ENCODE results near the gene MAD1L1. TPM values are rescaled to one million over a fixed set of nuclear protein-coding genes. Genes with fewer than 3 reads are reported as not detected.

The MAD1L1 gene
- total and polyA plus RNA-seq, 8 donors = 21.4 to 58.8 (median 22.5) TPM

- no peak for TF ChIP-seq CTCF (IDR thresholded peaks at IDR 0.05)
- H3K4me1 ChIP-seq = no peaks in the 10 kb centered on the region
- H3K27me3 ChIP-seq = no peaks in the 10 kb centered on the region
- H3K4me3 ChIP-seq = no peak overlapping the region
- no peak overlapping the region for H3K27ac ChIP-seq
- DNase-seq (no peak), ATAC-seq (no peak)
- intact Hi-C loops (cut with DNase I) = loop anchor here in 1 of 2 donors (10.0 kb wide), 1 partner anchor 145 kb away; no protein-coding TSS in a partner anchor
- peaks cover 0 to 35% of the 10 kb centered on the region in 2 donors for H3K36me3 ChIP-seq
- H3K9me3 ChIP-seq = no peaks in the 10 kb centered on the region
These were observed 152.7 kb downstream of the MAD1L1 start for GRCh38 chr7:2080060-2080387.

- no peaks in the 10 kb centered on the region for H3K9me3 ChIP-seq
- no peak overlapping the region for H3K4me3 ChIP-seq
- TF ChIP-seq CTCF (IDR thresholded peaks at IDR 0.05) = no peak
- no peak for ATAC-seq
- intact Hi-C loops (cut with DNase I) = loop anchor here in 1 of 2 donors (10.0 kb wide), 1 partner anchor 145 kb away; no protein-coding TSS in a partner anchor
- no peaks in the 10 kb centered on the region for H3K4me1 ChIP-seq
- H3K27ac ChIP-seq = no peak overlapping the region
- no peaks in the 10 kb centered on the region for H3K27me3 ChIP-seq
- DNase-seq = no peak
- peaks cover 0 to 34% of the 10 kb centered on the region in 2 donors for H3K36me3 ChIP-seq
These were observed 153.2 kb downstream of the MAD1L1 start for GRCh38 chr7:2079332-2080059.

- Histone ChIP-seq H3K4me3 (no peak overlapping the region), H3K9me3 (no peaks in the 10 kb centered on the region), H3K4me1 (no peaks in the 10 kb centered on the region), H3K27me3 (no peaks in the 10 kb centered on the region), H3K27ac (no peak overlapping the region), H3K36me3 (peaks cover 0 to 29% of the 10 kb centered on the region in 2 donors)
- intact Hi-C loops (cut with DNase I) = no loop called here
- TF ChIP-seq CTCF (IDR thresholded peaks at IDR 0.05) = no peak
- DNase-seq (no peak), ATAC-seq (no peak)
These were observed 153.8 kb downstream of the MAD1L1 start for GRCh38 chr7:2078899-2079298.

- DNase-seq = no peak
- no peaks in the 10 kb centered on the region for H3K4me1 ChIP-seq
- ATAC-seq = peak; percentile 9
- TF ChIP-seq CTCF (IDR thresholded peaks at IDR 0.05) = no peak
- no peaks in the 10 kb centered on the region for H3K27me3 ChIP-seq
- intact Hi-C loops (cut with DNase I) = no loop called here
- H3K9me3 ChIP-seq = no peaks in the 10 kb centered on the region
- peaks cover 0 to 13% of the 10 kb centered on the region in 2 donors for H3K36me3 ChIP-seq
- H3K27ac ChIP-seq = no peak overlapping the region
- H3K4me3 ChIP-seq = no peak overlapping the region
These were observed 156.1 kb downstream of the MAD1L1 start for GRCh38 chr7:2076649-2077064.

GRCh38 chr7:2075811-2076210 is 156.9 kb downstream of the MAD1L1 start:
- H3K9me3 ChIP-seq = no peaks in the 10 kb centered on the region
- no peak for TF ChIP-seq CTCF (IDR thresholded peaks at IDR 0.05)
- H3K27ac ChIP-seq = no peak overlapping the region
- DNase-seq = no peak
- intact Hi-C loops (cut with DNase I) = no loop called here
- H3K27me3 ChIP-seq = no peaks in the 10 kb centered on the region
- H3K4me1 ChIP-seq = no peaks in the 10 kb centered on the region
- no peak overlapping the region for H3K4me3 ChIP-seq
- ATAC-seq = no peak
- H3K36me3 ChIP-seq = peaks cover 0 to 13% of the 10 kb centered on the region in 2 donors

Measured in left lung (tissue), 10 donors.